ENCODE results near the gene MYOCD.

The MYOCD gene

DNA sequence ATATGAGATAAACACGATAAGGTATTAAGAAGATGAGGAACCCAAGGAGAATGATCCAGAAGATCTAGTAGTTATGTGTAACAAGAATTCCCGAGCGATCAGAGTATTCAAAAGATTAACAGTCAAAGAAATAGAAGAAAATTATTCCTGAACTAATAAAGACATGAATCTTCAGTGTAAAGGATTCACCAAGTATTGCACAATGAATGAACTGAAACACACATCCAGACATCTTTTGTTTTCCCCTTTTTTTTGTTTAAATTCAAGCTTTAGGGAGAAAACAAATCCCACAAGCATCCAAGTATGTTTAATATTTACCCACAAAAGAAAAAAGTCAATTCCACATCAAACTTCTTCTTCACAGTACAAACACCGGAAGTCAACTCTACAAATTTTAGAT is 23.7 kb upstream of the MYOCD start:
- no peak for DNase-seq (ENCODE audit: low read depth in 1 of 2, low spot score in 1 of 2)

DNA sequence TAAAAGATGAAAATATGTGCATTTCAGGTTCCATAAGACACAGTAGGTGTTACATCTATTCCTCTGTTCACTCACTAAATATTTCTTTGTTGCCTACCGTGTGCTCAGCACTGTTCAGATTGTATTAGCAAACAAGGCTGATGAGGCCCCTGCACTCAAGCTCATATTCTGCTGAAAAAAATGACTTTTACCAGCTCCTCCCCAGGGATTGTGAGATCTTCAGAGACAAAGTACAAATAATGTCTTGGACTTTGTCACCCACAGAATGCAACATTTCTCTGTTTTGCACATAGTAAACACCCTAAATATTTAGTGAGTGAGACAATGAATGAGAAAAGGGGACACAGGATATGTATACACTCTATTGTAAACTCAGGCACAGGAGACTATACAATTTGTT is 21.9 kb upstream of the MYOCD start:
- no peak for DNase-seq (ENCODE audit: low read depth in 1 of 2, low spot score in 1 of 2)

DNA sequence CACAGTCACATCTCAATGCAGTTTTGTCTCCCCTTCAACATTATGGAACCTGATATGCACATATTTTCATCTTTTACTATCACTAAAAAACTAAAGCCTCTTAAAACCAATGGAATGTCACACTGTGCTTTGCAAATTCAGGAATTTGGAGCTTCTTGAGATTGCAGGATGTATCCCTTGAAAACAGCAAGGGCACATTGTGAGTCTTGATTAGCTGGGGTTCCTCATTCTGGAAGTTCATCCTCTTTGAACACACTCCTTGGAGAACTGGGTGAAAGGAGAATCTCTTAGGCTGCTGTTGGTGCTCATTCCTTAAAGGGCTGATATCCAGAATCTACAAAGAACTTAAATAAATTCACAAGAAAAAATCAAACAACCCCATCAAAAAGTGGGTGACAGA is 21.1 kb upstream of the MYOCD start:
- DNase-seq (ENCODE audit: low read depth in 1 of 2, low spot score in 1 of 2), result no peak

DNA sequence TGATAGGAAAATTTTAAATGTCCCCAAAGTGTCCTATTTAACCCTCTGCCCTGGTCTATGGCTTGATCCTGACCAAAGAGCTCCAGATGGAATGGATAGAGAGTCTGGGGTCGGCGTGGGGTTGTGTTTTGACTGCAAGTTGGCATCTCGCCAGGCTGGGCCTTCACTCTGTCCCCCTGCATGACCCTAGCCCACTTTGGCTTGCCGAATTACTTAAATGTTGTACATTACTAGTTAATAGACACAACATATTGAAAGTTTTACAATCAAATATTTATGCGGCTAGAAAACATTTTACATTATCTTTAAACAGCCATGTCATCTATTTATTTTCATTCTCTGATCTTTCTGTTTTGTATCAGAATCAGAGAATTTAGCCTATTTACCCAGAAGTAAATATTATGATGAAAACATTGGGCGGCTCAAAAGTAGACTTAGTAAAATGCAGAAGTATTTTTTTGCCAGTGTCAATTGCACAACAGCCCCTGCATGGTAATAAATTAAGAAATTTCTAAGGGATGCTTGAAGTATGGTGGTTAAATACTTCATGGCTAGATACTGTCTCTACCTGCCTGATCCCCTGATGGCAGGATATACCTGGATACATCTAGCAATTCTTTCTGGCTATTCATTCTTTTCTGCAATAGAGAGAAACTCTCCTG is 18.8 kb upstream of the MYOCD start:
- DNase-seq (ENCODE audit: low read depth in 1 of 2, low spot score in 1 of 2), result no peak

DNA sequence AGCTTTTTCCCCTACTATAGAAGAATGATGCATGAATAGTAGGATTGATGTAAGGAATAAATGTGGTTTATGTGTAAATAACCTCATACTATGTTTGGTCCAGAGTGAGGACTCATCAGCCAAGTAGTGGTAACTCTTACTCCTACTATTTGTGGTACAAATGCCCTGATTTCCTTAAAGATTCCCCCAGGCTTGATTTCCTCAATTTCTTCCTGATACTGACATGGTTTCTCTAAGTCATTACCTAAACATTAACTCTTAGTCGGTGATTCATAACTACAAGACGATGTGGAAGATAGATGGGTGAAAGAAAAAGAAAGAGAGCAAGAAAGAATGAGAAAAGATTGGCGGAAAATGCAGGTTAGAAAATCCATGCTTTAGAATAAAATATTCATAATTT is 17.2 kb upstream of the MYOCD start:
- no peak for DNase-seq (ENCODE audit: low read depth in 1 of 2, low spot score in 1 of 2)

DNA sequence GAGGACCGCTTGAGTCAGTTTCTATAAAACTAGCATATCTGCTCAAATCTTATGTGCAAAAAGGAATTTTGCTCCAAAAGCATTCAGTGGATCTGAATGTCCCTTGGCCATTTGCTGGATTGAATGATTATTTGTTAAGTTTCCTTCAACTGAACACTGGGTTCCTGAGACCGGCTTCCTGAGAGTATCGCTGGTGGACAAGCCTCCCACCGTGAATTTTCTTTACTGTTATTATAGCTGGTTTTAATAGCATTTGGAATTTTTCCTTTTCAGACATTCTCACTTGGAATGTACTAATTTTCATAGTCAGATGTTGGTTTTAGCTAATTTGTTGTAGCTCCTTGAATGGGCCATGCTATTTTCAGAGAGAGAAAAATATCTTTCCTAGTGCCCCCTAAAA is 9.8 kb upstream of the MYOCD start:
- DNase-seq (ENCODE audit: low read depth in 1 of 2, low spot score in 1 of 2), result no peak

DNA sequence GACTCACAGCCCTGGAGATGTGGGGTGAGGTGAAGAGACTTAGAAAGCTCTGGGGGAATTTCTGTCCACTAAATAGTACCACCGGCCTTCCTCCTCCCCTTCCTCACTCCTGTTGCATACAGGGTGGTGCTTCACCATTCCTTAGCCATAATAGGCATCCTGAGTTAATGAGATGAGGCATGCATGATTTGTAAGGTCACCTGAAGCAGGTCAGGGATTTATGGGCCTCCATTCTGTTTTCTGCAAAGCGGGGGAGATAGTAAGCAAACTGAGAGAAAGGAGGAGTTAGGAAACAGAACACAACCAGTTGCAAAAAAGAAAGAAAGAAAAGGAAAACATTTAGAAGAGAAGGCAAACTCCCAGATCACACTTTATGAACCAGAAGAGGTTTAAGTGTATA is 9.3 kb upstream of the MYOCD start:
- no peak for DNase-seq (ENCODE audit: low read depth in 1 of 2, low spot score in 1 of 2)

DNA sequence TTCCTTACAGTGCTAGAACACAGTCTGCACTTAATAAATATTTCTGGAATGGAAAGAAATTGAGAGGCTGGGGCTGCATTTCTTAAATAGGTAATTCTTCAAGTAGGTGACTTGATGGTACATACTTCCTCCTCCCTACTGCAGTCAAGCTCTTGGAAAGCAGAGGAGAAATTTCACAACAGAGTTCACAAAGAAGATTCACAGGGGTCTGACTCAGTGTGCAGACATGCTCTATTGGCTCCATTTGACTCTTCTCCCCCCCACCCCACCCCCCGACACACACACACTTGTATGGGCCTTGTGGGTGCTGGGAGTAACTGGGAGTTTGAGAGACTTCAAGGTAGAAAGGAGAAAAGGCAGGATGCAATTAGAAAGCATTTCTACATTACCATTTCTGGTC is 6.2 kb upstream of the MYOCD start:
- DNase-seq (ENCODE audit: low read depth in 1 of 2, low spot score in 1 of 2), result no peak

DNA sequence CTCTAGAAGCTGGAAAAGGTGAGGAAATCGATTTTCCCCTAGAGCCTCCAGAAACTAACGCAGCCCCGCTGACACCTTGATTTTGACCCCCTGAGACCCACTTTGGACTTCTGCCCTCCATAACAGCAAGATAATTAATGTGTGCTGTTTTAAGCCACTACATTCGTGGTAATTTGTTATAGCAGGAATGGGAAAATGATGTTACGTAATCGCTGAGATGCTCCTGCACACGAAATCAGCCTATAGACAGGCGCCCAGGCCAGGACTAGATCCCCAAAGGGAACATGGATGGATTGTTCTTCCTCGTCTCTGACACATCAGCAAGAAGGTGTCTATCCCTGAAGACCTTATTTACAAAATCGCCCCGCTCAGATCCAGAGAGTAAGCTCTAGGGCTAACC is 1.4 kb upstream of the MYOCD start:
- no peak for DNase-seq (ENCODE audit: low read depth in 1 of 2, low spot score in 1 of 2)

DNA sequence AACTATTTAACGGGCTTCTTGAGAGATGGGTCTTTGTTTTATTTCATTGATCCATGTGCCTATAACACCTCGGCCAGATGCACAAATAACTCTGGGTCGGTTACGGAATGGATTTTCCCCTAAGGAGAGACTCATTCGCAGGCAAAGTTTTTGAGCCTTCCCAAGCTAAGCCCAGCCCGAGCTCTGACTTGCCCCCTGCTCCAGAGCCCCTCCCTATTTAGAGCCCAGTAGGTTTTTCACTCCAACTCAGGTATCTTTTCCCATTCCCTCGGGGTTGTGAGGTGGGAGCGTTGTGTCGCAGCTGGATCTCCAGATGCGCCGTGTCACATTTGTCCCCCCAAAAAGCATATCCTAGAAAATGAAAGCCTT is 812 bp upstream of the MYOCD start:
- DNase-seq (ENCODE audit: low read depth in 1 of 2, low spot score in 1 of 2), result no peak

DNA sequence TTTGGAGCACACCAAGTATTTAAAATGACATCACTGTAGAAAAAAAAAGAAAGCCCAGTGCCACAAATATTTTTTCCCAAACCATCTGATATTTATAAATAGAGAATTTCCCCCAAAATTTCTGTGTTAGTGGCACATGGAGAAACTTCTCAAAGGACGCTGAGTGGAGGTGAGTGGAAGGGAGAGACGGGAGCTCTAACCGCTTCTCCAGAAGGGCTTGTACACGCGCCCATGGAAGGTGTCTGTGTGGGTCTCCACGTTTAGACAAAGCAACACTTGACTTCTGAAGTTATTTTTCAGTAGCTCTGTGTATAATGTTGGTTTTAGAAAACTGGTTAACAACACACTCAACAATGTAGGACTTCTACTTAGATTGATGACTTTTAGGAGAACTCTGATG is 1.0 kb downstream of the MYOCD start:
- no peak for DNase-seq (ENCODE audit: low read depth in 1 of 2, low spot score in 1 of 2)

DNA sequence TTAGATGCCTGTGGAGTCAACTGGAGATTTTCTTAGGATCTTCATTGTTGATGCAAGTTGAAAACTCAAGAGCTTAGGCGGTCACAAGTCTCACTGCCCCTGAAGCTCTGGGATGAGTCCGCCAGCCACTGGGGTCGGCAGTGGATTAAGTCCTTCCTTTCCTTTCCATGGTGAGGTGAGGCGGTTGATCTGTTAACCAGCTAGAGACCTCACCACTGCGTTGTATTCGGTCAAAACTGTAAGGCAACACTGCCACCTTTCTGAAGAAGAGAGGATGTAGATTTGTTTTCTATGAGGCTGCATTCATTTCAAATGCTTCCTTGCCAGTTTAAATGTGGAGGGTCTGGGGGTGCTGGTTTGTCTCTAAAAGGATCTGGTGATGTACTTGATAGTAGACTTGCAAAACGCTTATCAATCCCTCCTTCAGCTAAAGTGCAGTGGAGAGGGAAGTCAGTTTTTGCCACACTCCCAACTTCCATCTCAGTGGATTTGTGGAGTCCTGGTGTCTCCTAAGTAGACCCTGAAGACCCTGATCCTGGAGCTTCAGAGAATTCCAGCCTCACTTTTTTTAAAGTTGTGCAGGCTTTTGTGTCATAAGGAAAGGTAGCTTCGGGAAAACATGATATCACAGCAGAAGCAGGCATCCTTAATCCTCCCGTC is 1.7 kb downstream of the MYOCD start:
- DNase-seq (ENCODE audit: low read depth in 1 of 2, low spot score in 1 of 2), result no peak

DNA sequence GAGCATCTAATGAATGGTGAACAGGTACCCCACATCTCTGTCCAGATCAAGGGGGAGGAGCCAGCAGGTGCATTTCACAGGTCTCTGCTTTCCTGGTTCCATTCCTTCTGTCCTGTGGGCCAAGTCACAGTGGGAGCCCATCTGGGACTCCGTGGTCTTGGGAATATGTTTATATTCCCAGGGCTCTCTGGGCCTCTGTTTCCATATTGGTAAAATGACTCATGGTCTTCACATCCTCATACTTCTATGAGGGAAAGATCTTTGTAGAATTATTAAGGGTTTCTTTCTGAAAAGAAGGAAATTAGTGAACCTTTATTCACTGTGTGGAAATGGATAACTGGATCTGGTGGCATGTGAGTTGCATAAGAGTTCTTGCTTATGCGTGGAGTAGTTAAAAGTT is 6.2 kb downstream of the MYOCD start:
- no peak for DNase-seq (ENCODE audit: low read depth in 1 of 2, low spot score in 1 of 2)

DNA sequence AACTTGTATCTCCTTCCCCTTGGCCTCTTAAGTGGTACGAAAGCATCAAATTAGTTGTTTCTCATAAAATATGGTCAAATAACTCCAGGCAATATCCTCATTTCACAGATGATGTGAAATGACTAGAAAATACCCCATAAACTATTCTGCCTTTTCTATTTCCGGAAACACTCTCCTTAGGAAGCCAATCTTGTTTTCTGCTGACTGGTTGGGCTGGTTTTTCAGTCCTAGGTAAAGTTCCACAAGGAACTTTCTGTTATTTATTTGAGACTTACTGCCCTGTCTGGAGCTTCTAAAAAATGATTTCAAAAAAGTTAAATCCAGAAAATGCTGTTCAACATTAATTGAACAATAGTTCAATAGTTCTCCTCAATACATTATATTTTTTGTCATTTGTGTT is 7.3 kb downstream of the MYOCD start:
- no peak for DNase-seq (ENCODE audit: low read depth in 1 of 2, low spot score in 1 of 2)

DNA sequence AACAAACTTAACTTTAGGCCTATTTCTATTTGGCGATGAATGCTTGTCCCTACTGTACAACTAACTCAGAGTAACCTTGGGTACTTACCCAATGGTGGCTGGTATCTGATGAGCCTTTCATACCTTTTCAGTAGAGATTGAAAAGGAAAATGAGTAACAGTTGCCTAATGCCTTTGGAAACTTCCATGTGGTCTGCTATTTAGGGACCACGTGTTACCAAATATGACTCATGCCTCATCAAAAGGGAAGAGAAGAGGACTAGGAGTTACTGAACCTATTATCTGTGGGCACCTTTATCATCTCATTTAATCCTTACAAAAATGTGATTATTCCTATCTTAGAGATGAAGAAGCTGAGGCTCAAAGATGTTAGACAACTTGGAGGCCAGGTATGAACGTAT is 8.1 kb downstream of the MYOCD start:
- DNase-seq (ENCODE audit: low read depth in 1 of 2, low spot score in 1 of 2), result no peak

DNA sequence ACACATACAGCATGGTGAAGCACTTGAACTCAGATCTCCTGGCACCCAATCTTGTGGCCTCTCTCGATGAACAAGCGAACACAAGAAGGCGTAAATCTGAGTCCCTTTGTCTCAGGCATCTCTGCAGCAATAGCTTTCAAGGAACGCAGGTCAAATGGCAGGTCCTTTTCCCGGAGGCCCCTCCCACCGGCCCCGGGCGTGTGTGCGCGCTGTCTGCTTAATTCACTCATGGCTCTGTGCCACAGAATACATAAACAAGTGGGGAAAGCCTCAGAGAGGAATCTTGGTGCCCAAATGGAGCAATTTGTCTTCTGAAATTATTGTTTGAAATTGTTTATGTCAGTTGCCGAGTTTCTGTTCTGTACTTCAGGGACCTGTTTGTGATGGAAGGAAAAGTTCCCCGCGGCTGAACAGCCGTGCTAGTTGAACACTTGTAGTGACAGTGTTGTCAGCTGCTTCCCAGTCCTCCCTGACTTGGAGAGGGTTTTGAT is 14.8 kb downstream of the MYOCD start:
- DNase-seq (ENCODE audit: low read depth in 1 of 2, low spot score in 1 of 2), result no peak

DNA sequence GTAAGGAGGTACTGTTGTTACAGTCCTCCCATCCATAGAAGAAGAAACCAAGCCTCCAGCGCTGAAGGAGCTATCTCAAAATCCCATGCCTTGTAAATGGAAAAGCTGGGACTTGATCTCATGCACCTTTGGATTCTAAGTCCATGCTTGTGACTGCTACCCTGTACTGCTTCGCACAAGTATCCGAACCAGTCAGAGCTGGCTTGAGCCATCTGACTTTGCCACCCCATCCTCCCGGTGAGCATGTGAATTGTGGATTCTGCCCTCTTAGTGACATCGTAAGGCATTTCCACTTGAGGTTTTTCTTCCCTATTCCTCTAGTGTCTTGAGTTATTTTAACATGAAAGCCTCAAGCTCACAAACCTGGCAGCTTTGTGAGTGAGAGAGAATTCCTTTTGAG is 15.3 kb downstream of the MYOCD start:
- no peak for DNase-seq (ENCODE audit: low read depth in 1 of 2, low spot score in 1 of 2)

DNA sequence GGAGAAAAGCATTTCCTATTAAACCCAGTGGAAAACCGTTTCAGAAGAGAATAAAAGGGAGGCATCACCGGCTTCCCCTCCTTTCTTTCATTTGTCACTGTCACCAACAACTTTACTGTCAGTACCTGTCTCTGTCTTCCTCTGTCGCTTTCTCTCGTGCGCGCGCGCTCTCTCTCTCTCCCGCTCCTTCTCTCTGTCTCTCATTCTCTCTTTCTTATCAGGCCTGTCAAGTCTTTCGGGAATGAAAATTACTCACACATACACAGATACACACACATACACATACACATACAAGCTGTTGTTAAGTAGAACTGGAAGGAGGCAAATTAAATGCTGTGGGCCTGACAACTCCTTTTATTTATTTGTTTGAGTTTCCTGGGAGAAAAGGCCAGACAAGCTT is 17.6 kb downstream of the MYOCD start:
- no peak for DNase-seq (ENCODE audit: low read depth in 1 of 2, low spot score in 1 of 2)

DNA sequence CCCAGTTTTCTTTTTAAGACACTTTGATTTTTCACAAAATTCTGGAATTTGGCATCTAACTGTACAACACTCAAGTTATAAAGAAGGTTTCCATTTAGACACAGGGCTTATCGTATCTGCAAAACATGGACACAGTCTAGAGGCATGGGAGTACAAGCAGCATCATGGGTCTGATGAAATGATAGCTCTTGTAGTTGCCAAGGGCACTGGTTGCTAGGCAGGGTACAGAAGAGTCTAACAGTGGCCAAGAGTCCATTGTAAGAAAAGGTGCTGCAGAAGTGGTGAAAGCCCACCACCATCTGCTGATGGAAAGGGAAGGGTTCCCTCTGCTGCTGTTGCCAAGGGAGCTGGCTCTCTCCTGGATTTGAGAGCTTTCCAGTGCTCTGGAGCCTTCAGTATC is 20.8 kb downstream of the MYOCD start:
- DNase-seq (ENCODE audit: low read depth in 1 of 2, low spot score in 1 of 2), result no peak

DNA sequence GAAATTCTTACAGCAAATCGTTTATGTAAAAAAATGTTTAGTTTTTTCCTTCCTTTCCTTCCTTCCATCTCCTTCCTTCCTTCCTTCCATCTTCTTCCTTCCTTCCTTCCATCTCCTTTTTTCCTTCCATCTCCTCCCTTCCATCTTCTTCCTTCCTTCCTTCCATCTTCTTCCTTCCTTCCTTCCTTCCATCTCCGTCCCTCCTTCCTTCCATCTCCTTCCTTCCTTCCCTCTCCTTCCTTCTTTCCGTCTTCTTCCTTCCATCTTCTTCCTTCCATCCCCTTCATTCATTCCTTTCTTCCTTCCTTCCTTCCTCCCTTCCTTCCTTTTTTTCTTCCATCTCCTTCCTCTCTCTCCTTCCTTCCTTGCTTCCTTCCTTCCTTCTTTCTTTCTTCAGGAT is 22.7 kb downstream of the MYOCD start:
- DNase-seq (ENCODE audit: low read depth in 1 of 2, low spot score in 1 of 2), result no peak

DNA sequence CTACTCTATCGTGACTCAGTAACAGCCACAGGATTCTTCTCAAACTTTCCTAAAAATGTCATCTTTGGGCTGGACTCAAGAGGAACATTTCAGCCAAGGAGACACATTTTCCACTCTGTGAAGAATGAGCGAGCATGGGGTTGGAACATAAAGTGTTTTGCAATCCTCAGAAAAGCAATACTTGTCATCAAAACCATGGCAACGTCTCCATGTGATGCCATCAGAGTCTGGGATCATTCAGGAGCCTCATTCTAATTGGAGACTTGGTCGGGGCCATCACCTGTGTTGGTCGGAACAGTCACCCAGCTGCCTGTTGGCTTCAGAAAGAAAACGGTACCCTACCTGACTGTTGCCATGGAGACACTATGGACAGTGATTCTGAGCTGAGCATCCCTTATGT is 25.5 kb downstream of the MYOCD start:
- no peak for DNase-seq (ENCODE audit: low read depth in 1 of 2, low spot score in 1 of 2)

DNA sequence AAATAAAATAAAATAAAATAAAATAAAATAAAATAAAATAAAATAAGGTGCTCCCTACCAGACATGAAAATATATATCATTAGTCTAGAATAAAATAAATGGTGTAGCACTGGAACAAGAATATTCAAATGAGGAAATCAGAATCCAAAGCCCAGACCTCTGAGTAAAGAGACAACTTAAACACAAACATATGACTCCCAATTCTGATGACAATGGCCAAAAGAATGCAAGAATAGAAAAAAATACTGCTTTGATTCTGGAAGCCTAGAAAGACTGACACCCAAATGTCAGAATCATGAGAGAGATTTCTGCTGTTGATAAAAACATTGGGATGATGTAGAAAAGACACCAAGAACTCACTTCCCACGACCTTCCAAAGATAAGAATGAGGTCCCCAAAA is 27.9 kb downstream of the MYOCD start:
- DNase-seq (ENCODE audit: low read depth in 1 of 2, low spot score in 1 of 2), result no peak

DNA sequence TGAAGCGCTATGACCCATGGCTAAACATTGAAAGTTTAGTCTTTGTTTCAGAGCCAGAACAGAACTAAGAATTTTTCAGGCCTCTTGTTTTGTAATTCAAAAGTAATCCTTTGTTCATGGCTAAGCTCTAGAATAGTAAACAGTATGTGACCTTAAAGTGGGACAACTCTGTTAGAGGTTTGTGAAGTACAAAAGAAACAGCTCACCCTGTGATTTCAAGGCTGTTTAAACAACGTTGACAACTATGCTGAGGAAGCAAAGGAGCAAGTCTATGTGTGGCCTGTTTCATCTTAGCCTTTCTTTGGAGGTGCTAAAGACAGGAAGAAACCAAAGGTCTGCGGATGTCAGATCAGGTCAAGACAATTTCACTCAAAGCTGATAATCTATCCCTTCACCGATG is 40.4 kb downstream of the MYOCD start:
- no peak for DNase-seq (ENCODE audit: low read depth in 1 of 2, low spot score in 1 of 2)

Measured in activated CD4-positive, alpha-beta T cell treated with anti-CD3 and anti-CD28 coated beads, Interleukin-2, amount 50 U/mL, for 24 hours (primary cell).